ENCODE measurements around the gene ASS1.

Gene ASS1

DNA sequence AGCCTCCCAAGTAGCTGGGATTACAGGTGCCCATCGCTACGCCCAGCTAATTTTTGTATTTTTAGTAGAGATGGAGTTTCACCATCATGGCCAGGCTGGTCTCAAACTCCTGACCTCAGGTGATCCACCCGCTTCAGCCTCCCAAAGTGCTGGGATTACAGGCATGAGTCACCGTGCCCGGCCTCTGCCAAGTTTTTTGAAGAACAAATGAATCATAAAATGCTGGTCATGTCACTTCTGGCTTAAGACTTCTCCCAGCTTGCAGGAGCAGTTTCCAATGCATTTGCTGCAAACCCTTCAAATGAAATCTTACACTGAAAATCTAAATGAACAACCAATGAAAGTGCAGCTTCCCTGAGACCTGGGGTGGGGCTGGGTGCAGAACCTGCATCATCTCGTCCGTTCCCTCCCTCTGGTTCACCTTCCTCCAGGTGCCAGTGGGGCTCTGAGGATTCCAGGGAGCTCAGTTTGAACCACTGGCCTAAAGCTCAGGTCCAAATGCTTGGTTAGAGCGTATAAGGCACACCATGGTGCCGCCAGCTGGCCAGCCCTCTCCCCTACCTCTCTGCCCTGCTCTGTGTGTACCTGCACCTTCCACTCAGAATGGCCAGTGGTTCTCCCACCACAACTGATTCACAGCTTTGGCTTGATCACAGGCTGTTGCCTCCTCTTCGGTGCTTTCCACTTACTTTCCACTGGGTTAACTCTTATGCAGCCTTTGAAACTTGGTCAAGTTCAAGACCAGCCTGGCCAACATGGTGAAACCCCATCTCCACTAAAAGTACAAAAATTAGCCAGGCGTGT lies 94.9 kb downstream of the ASS1 start:
- DNase-seq = no peak

DNA sequence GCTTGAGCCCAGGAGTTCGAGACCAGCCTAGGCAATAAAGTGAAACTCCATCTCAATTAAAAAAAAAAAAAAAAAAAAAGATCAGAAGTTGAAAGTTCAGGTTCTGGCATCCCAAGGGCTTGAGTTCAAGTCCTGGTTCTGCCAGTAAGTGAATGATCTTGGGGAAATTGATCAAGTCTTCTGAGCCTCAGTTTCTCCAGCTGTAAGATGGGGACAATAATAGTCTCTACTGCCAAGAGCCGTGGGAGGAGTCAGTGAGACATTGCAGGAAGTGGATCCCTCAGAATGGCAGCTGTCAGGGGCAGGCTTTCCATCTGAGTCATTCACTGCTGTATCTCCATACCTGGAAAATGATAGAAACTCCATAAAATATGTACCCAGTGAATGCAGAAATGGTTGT lies 96.8 kb downstream of the ASS1 start:
- no peak for DNase-seq

DNA sequence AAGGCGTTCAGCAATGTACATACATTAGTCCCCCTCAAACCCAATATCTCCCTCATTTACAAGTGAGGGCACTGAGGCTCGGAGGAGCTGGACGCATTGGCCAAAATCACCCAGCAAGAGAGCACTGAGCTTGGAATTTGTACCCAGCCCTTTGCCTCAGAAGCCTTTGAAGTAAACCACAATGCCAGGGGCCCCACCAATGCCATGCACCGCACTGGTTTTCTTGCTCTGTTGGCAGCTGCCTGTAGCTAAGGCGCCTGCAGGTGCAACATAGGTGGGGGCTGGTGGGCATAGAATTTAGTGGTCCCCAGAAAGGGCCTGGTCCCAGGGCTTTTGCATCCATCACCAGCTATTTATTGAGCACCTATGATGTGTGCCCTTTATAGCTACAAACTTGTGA lies 97.3 kb downstream of the ASS1 start:
- no peak for DNase-seq

DNA sequence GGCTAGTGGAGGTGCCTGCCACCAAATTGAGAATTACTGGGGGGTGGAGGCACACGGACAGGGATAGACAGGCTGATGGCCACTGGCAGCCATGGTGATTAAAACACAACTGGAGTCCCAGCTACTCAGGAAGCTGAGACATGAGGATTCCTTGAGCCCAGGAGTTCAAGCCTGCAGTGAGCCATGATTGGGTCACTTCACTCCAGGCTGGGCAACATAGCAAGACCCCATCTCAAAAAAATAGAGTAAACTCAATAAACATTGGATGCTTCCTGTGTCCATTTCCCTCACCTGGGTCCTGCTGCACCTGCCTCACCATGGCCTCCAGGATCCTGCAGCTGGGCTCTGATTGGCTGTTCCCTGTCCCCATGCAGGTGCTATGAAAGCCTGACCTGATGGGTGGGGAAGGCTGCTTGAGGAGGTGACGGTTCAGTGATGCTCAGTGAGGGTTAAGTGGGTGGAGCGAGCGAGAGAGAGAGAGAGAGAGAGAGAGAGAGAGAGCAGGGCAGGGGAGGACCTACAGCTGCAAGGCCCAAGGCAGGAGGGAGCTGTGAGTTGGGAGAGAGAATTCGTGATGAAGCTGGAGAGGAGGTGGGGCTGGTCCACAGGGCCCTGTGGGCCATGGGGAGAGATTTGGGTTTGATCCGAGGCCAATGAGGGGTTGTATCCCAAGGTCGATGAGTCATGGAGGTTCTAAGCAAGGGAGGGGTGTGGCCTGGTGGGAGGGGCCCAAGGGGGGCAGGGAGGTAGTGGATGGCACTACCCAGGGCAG lies 97.9 kb downstream of the ASS1 start:
- no peak for DNase-seq

DNA sequence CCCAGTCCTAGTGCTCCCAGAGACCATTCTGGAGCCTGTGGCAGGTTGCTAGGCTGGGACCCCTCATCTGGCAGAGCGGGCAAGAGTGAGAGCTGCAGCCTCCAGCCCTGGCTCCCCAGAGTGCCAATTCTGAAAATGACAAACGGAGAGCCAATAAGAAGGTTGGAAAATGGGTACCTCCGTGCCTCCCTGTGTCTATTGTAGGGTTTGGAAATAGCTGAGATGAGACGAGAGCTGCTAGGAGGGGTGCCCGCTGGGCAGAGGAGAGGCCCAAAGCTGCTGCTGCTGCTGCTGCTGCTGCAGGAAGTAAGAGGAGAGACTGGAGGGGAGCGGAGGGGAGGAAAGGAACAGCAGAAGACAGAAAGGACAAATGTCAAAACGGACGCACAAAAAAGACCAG lies 98.6 kb downstream of the ASS1 start:
- no peak for DNase-seq

DNA sequence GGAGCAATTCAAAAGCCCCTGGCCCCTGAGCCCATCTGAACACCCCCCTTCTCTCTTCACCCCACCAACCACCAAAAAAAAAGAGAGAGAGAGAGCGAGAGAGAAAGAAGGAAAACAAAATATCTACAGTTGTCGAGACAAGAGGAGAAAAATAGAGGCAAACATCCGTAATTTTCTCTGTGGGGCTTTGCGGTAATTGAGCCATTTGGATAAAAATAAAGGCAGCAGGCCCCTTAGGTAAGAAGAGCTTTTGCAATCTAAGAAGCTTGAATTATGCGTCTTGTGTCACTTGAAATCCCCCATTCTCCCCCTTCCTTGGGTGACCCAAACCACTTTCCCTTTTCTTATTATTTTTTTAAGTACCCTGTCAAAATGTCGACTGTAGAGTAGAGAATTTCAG lies 99.1 kb downstream of the ASS1 start:
- DNase-seq = no peak

DNA sequence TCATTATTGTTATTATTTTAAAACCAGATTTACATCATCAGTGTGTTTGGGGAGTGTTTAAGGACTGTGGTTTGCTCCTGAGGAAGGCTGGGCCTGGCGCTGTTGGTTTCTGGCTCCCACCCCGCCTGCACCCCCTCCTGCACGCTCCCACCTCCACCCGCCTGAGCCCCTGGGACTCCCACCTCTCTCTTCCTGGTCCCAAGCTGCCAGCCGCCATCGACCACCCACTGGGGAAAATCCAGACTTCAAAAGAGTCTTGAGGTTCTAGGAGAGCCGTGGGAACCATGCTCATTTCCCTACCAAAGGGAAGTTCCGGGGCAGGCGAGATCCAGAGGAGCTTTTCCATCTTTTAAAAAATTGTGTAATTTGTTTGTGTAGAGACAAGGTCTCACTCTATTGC lies 99.6 kb downstream of the ASS1 start:
- DNase-seq = no peak

DNA sequence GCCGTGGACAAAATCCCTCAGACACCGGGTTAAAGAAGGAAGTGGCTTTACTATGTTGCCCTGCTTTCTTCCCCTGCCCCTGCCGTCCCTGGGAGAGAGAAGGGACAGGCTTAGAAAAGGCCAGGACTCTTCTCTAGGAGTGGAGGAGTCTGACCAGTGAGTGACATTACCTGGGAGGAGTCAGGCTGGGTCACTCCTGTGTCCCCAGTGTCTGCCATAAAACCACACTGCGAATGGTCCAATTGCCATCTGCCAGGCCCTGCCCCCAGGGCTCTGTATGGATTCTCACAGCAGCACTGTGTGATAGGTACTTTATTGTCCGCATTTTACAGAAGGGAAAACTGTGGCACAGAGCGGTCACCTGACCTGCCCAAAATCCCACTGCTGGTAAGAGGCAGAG lies 103.3 kb downstream of the ASS1 start:
- no peak for DNase-seq

DNA sequence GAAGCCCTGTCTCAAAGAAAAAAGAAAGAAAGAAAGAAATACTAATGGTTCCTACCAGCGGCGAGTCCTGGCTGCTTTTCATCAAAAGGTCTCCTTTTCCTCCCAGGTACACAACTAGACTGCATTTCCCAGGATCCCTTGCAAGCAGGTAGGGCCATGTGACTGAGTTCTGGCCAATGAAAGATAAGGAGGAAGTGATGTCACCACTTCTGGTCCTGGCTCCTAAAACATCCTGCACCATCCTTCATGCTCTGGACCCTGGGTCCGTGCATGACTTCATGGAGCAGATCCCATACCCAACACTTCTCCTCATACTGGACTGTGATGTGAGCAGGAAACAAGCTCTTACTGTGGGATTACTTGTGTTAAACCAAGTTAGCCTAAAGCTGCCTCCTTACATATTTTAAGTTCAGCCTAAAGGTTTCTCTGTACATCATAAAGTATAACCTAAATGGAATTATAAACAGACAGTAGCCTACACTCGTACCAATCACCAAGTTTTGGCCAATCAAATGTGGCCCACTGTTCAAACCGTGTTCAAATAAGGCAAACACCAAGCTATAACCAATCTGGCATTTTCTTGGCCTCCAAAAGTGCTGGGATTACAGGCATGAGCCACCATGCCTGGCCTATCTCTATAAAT lies 104.5 kb downstream of the ASS1 start:
- no peak for DNase-seq

Measured in activated naive CD4-positive, alpha-beta T cell treated with Interleukin-2 at 50 U/mL for 16 hours (primary cell).